ENCODE data around the gene CCDC57.

Gene CCDC57

DNA sequence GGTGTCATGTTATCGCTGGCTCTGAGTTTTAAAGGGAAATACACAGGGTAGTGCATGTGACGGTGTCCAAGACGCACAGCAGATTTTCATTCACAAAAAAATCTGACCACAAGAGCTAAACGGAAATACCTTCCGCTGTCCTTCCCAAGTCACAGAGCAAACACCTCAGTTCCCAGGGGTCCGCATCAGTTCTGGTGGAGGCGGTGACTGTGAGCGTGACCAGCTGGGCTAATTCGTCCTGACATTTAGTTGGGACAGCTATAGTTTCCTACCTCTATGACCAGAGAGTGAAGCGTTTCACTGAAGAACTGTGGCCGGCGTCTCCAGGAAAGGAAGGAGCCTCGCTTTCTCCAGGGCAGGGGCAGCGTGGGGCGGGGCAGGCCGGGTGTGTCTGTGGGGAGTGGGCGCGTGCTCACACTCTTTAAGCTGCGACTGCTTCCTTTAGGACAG is 104.1 kb downstream of the CCDC57 start:
- TF ChIP-seq, protein P1, sequence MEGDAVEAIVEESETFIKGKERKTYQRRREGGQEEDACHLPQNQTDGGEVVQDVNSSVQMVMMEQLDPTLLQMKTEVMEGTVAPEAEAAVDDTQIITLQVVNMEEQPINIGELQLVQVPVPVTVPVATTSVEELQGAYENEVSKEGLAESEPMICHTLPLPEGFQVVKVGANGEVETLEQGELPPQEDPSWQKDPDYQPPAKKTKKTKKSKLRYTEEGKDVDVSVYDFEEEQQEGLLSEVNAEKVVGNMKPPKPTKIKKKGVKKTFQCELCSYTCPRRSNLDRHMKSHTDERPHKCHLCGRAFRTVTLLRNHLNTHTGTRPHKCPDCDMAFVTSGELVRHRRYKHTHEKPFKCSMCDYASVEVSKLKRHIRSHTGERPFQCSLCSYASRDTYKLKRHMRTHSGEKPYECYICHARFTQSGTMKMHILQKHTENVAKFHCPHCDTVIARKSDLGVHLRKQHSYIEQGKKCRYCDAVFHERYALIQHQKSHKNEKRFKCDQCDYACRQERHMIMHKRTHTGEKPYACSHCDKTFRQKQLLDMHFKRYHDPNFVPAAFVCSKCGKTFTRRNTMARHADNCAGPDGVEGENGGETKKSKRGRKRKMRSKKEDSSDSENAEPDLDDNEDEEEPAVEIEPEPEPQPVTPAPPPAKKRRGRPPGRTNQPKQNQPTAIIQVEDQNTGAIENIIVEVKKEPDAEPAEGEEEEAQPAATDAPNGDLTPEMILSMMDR (IDR thresholded peaks at IDR 0.05; ENCODE audit: low read depth, low read length) = no peak
- no peak for DNase-seq (ENCODE audit: low read depth in 2 of 2)
- H3K4me3 ChIP-seq (replicated peaks in 1 of 2; ENCODE audit: low read depth in 2 of 2, low read length in 2 of 2) = no peak overlapping the region

DNA sequence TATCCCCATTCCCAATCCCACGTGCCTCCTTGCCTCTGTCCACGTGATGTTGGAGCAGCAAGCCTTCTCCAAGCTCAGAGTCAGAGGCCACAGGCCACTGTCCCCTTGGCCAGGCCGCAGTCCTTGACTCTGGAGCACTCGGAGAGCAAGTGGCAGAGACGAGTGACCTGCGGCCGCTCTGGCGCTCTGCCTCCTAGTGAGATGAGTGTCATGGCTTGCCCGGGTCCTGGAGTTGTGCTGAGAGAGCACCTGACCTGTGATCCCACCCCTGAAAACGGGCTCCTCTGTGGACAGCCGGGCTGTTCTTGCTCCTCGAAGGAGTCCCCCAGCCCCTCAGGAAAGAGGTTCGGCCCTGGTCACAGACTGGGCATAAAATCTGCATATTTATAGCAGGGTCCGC is 104.6 kb downstream of the CCDC57 start:
- H3K4me3 ChIP-seq (replicated peaks in 1 of 2; ENCODE audit: low read depth in 2 of 2, low read length in 2 of 2) = no peak overlapping the region
- TF ChIP-seq, protein P1 (IDR thresholded peaks at IDR 0.05; ENCODE audit: low read depth, low read length) = no peak
- no peak for DNase-seq (ENCODE audit: low read depth in 2 of 2)

DNA sequence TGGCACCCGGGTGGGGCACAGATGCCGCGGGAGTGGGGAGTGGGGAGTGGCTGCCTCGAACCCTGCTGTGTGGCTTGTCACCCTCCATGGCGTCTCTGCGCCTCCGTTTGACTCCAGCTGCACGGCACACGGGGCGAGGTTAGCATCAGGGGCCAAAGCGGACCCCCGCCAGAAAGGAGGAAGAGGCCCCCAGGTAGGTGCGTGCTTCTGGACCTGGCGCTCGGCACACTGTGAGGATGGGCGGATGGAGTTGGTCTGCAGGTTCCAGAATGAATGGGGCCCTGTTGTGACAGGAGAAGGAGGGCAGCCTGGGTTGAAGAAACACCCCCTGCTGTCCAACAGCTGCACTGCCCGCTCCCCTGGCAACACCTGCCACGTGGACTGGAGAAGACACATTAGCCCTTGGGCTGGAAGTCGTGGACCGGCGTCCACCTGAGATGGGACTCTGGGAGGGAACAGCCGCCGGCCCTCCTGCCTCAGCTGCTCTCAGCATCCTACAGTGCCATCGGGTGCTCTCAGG is 105.2 kb downstream of the CCDC57 start:
- no peak overlapping the region for H3K4me3 ChIP-seq (replicated peaks in 1 of 2; ENCODE audit: low read depth in 2 of 2, low read length in 2 of 2)
- TF ChIP-seq, protein P1 (IDR thresholded peaks at IDR 0.05; ENCODE audit: low read depth, low read length) = peak; percentile 33
- DNase-seq (ENCODE audit: low read depth in 2 of 2) = no peak

DNA sequence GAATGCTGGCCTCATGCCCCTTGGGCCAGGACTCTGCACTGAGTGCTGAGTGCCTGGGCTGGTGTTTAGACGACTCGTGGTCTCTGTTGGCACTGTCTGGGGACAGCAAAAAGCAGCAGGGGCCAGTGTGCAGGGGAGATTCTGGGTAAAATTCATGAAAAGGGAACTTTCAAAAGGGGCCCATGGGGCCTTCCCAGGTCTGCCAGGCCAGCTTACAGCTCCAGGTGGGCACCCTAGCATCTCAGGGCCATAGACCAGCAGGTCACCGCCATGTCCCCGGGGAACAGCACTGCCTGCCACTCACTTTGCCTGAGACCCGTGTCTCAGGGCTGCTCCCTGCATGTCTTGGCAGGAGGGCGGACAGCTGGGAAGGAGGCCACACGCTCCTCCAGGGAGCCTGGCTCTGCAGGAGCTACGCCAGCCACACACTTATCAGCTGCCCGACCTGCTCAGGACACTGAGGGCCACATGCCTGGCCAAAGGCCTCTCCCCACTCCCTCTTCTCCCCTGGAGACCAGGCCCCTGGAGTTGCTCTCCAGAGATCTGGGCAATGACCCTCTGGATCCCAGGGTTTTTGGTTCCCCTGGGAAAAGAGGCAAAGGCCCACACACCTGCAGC is 105.8 kb downstream of the CCDC57 start:
- no peak for DNase-seq (ENCODE audit: low read depth in 2 of 2)
- no peak overlapping the region for H3K4me3 ChIP-seq (replicated peaks in 1 of 2; ENCODE audit: low read depth in 2 of 2, low read length in 2 of 2)
- TF ChIP-seq, protein P1 (IDR thresholded peaks at IDR 0.05; ENCODE audit: low read depth, low read length) = no peak

DNA sequence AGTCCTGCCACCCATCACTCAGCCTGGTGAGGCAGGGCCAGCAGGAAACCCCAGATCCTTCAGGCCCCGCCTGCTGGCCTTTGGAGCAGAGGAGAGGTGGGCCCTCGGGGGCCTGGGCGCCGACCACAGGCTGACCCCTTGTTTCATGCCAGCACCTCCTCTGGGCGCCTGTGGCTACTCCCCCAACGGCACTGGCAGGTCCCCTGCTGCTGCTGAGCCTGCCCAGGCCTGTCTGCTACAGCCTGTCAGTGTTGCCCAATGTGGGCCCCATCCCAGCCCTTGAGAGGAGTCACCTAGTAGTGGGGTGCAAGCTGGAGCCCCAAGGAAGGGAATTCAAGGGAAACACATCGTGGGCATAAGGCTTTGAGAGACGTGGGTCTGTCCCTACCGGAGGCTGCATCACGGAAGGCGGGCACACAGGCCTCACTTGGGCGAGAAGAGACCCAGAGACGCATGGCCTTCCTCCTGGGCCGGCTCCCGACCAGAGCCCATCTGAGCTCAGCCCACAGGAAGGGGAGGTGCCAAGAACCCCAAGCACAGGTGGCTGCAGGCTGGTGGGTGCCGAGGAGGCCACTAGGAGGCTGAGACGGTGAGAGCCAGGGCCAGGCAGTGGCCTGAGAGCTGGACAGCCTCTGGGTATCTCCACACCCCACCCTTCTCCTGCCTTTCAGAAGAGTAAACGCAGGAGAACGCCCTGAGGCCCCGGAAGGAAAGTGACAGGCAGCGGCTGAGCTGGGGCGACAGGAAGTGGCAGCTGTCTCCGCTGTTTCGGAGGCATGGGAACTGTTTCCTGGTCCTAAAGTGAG is 106.6 kb downstream of the CCDC57 start:
- DNase-seq (ENCODE audit: low read depth in 2 of 2) = peak; percentile 50 to 59
- TF ChIP-seq, protein P1 (IDR thresholded peaks at IDR 0.05; ENCODE audit: low read depth, low read length) = peak; percentile 53
- H3K4me3 ChIP-seq (replicated peaks in 1 of 2; ENCODE audit: low read depth in 2 of 2, low read length in 2 of 2) = no peak overlapping the region

DNA sequence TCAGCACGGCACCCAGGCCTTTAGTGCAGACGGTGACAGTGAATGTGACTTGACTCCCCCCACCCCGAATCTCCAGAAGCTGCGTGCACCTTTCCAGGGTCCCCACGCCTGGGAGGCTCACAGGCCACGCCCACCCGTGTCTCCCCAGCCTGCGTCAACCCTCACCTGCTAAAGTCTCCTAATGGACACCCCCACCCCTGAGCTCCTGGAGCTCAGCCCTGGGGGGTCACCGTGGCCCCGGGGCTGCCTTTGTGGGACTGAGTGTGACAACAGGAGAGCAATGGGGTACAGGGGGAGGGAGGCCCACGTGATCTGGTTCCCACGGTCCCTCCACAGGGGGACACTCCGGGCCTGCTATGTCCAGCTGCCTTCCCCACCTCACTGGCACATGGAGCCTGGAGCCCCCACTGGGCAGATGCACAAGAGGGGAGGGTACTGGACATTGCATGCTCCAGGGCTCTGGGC is 107.2 kb downstream of the CCDC57 start:
- TF ChIP-seq, protein P1 (IDR thresholded peaks at IDR 0.05; ENCODE audit: low read depth, low read length) = no peak
- H3K4me3 ChIP-seq (replicated peaks in 1 of 2; ENCODE audit: low read depth in 2 of 2, low read length in 2 of 2) = no peak overlapping the region
- no peak for DNase-seq (ENCODE audit: low read depth in 2 of 2)

Measured in cardiac fibroblast (primary cell).